Ovary (tissue), 9 donors: ENCODE data around the gene C17orf113. TPM values are rescaled to one million over a fixed set of nuclear protein-coding genes. Genes with fewer than 3 reads are reported as not detected.

Experiments used
- DNase-seq, 5 donors: peaks; one replicate each; pipeline ENCODE4 v3.0.0-alpha.2; 2019 to 2020
- H3K27ac ChIP-seq, 2 donors: fragments of 200-600 bp; one replicate each; pipeline versions ENCODE4 v1.5.1 to v1.8.0; 2019 to 2022
- H3K27me3 ChIP-seq: fragments of 200-600 bp; one replicate; pipeline ENCODE4 v1.8.0; 2022
- H3K36me3 ChIP-seq: fragments of 200-600 bp; sonication (generic); one replicate; pipeline ENCODE4 v1.5.1; 2019
- H3K4me1 ChIP-seq: one replicate; pipeline ENCODE4 v1.8.1; 2013; ENCODE audit warnings: mild to moderate bottlenecking, moderate library complexity; ENCODE audit not compliant: insufficient read depth
- H3K4me3 ChIP-seq: fragments of 200-600 bp; sonication (generic); one replicate; pipeline ENCODE4 v1.5.1; 2017
- H3K9me3 ChIP-seq, 2 donors: fragments of 200-600 bp in 1 of 2; sonication (generic) in 1 of 2; one replicate each; pipeline versions ENCODE4 v1.5.1 to v1.8.1; 2013 to 2019; ENCODE audit warnings: mild to moderate bottlenecking in 1 of 2, moderate library complexity in 1 of 2
- CTCF ChIP-seq, 3 donors: fragments of 450-650 bp in 2 of 3; fragments of 200-600 bp in 1 of 3; IDR thresholded peaks; one replicate each; pipeline versions ENCODE4 v1.5.1 to v1.8.0; 2016 to 2022; ENCODE audit warnings: antibody characterized with exemption in 3 of 3, mild to moderate bottlenecking in 1 of 3
- EP300 ChIP-seq: sonication (generic); formaldehyde crosslinking; IDR thresholded peaks from one replicate; pipeline ENCODE4 v1.6.1; 2017; ENCODE audit warnings: antibody characterized with exemption
- POLR2A ChIP-seq: fragments of 450-650 bp; IDR thresholded peaks from one replicate; pipeline ENCODE4 v1.6.1; 2017; ENCODE audit warnings: antibody characterized with exemption, mild to moderate bottlenecking, moderate library complexity
- WGBS, 3 donors: extraction: QIAGEN DNeasy Blood & Tissue Kit in 1 of 3; methylation state at CpG; one replicate each; pipeline versions ENCODE4 v1.1.5 to v1.1.7; 2013 to 2017; 5-methylcytosine and 5-hydroxymethylcytosine counted together
- intact Hi-C, 4 donors: fragments of 100-400 bp; cut with DNase I; formaldehyde crosslinking; loops; one replicate each; pipeline versions ENCODE4 v1.11.0 to v1.15.1; 2022 to 2023
- polyA plus RNA-seq, 2 donors: library from polyadenylated mRNA; stranded (reverse); fragments of 200-250 nt in 1 of 2; fragments of 350-450 nt in 1 of 2; fragmentation: Illumina TruSeq in 1 of 2; extraction: RNeasy Lipid Tissue Mini Kit (QIAGEN cat#74804) in 1 of 2; gene quantifications; one replicate each; pipeline ENCODE4 v1.2.3, GENCODE V29; 2013 to 2014
- total RNA-seq, 7 donors: library from RNA; depleted of rRNA in 2 of 7; stranded (reverse); fragments of >200 nt in 2 of 7; fragmentation: NEBNext Ultra II Directional in 3 of 7; extraction: Animal tissue kit (Norgen Biotek cat#: 25700) in 3 of 7; gene quantifications; one replicate each; pipeline versions ENCODE4 v1.1.0 to v1.2.4, GENCODE V29; 2016 to 2023
- donor health status: DM: no; HTN: no; CAD: no; lungs with moderate emphysema.
- donor health status: DM: no; HTN: no; CAD: no.
- donor health status: Bipolar disorder and iron deficiency.
- donor health status: DM: yes; HTN: yes; CAD: no.
- donor health status: DM: no; HTN: no; CAD: no.
- donor health status: DM: yes; HTN: yes; CAD: no.

C17orf113 gene
- total and polyA plus RNA-seq, 9 donors: 0.67 to 3.9 (median 2.5) TPM

GRCh38 chr17:42055027-42055426, 4.6 kb upstream of the C17orf113 start:
- Histone ChIP-seq H3K36me3 (no peaks in the 10 kb centered on the region), H3K27ac (no peak overlapping the region), H3K27me3 (no peaks in the 10 kb centered on the region), H3K4me3 (no peak overlapping the region), H3K9me3 (no peaks in the 10 kb centered on the region), H3K4me1 (peaks cover 1% of the 10 kb centered on the region)
- no peak for TF ChIP-seq POLR2A
- no peak for TF ChIP-seq EP300
- no peak for TF ChIP-seq CTCF (IDR thresholded peaks at IDR 0.05)
- intact Hi-C loops: no loop called here
- DNase-seq: no peak
- WGBS, 3 donors: 14 to 26% (median 23%) methylated on average over 3 of the region's 3 CpGs

GRCh38 chr17:42053731-42054500, 3.5 kb upstream of the C17orf113 start:
- Histone ChIP-seq H3K4me3 (no peak overlapping the region), H3K4me1 (peaks cover 3% of the 10 kb centered on the region), H3K9me3 (no peaks in the 10 kb centered on the region), H3K36me3 (no peaks in the 10 kb centered on the region), H3K27ac (no peak overlapping the region), H3K27me3 (no peaks in the 10 kb centered on the region)
- TF ChIP-seq CTCF (IDR thresholded peaks at IDR 0.05) (no peak), EP300 (no peak), POLR2A (no peak)
- no peak for DNase-seq
- intact Hi-C loops: no loop called here
- 21 to 30% (median 27%) methylated on average over 12 of the region's 12 CpGs for WGBS, 3 donors

- Histone ChIP-seq H3K36me3 (no peaks in the 10 kb centered on the region), H3K27ac (no peak overlapping the region), H3K9me3 (no peaks in the 10 kb centered on the region), H3K4me3 (no peak overlapping the region), H3K4me1 (peaks cover 3% of the 10 kb centered on the region), H3K27me3 (no peaks in the 10 kb centered on the region)
- 70 to 75% (median 70%) methylated on average over 6 of the region's 6 CpGs for WGBS, 3 donors
- DNase-seq: no peak
- intact Hi-C loops: no loop called here
- no peak for TF ChIP-seq EP300
- no peak for TF ChIP-seq CTCF (IDR thresholded peaks at IDR 0.05)
- no peak for TF ChIP-seq POLR2A
Measured at GRCh38 chr17:42052346-42052877, 2.0 kb upstream of the C17orf113 start.

- intact Hi-C loops: no loop called here
- Histone ChIP-seq H3K4me3 (no peak overlapping the region), H3K27ac (no peak overlapping the region), H3K27me3 (no peaks in the 10 kb centered on the region), H3K36me3 (no peaks in the 10 kb centered on the region), H3K9me3 (no peaks in the 10 kb centered on the region), H3K4me1 (peaks cover 3% of the 10 kb centered on the region)
- DNase-seq: no peak
- TF ChIP-seq EP300 (no peak), CTCF (IDR thresholded peaks at IDR 0.05) (no peak), POLR2A (no peak)
- 88 to 91% (median 91%) methylated on average over 7 of the region's 7 CpGs for WGBS, 3 donors
Measured at GRCh38 chr17:42051645-42052044, 1.2 kb upstream of the C17orf113 start.
